Esophagus muscularis mucosa (tissue), 4 donors: ENCODE results near the gene AFTPH. TPM values are rescaled to one million over a fixed set of nuclear protein-coding genes. Genes with fewer than 3 reads are reported as not detected.
A peak's percentile ranks its signal among the peaks of the same experiment; 100 is the strongest.

ENCODE experiments used
- DNase-seq: peaks from one replicate; pipeline ENCODE4 v3.0.0-alpha.2; 2017; ENCODE audit errors: extremely low spot score
- H3K27ac ChIP-seq, 4 donors: fragments of 200-600 bp; sonication (generic); replicated peaks in 1 of 4; 1 replicate in 3 of 4; 2 replicates in 1 of 4; pipeline ENCODE4 v1.5.1; 2016 to 2019; ENCODE audit warnings: mild to moderate bottlenecking in 1 of 4
- H3K27me3 ChIP-seq, 4 donors: fragments of 200-600 bp; sonication (generic); one replicate each; pipeline versions ENCODE4 v1.5.1 to v1.6.0; 2016 to 2019
- H3K36me3 ChIP-seq, 4 donors: fragments of 200-600 bp; sonication (generic); one replicate each; pipeline ENCODE4 v1.5.1; 2016 to 2019
- H3K4me1 ChIP-seq, 4 donors: fragments of 200-600 bp; sonication (generic); one replicate each; pipeline ENCODE4 v1.5.1; 2016 to 2019
- H3K4me3 ChIP-seq, 4 donors: fragments of 200-600 bp; sonication (generic); 1 replicate in 2 of 4; 2 replicates in 2 of 4; pipeline ENCODE4 v1.5.1; 2016 to 2019; ENCODE audit warnings: mild to moderate bottlenecking in 4 of 4, moderate library complexity in 1 of 4
- H3K9me3 ChIP-seq, 4 donors: fragments of 200-600 bp; sonication (generic); 1 replicate in 3 of 4; 2 replicates in 1 of 4; pipeline ENCODE4 v1.5.1; 2016 to 2019
- EP300 ChIP-seq: sonication (generic); formaldehyde crosslinking; IDR thresholded peaks from one replicate; pipeline ENCODE4 v1.6.1; 2017; ENCODE audit warnings: antibody characterized with exemption
- POLR2A ChIP-seq: fragments of 450-650 bp; IDR thresholded peaks from one replicate; pipeline ENCODE4 v1.6.1; 2017; ENCODE audit warnings: antibody characterized with exemption, moderate library complexity, mild to moderate bottlenecking, low read depth
- POLR2AphosphoS5 ChIP-seq, 2 donors: sonication (generic); formaldehyde crosslinking; IDR thresholded peaks; one replicate each; pipeline ENCODE4 v1.6.1; 2017; ENCODE audit warnings: antibody characterized with exemption in 2 of 2
- WGBS: methylation state at CpG from one replicate; pipeline ENCODE4 v1.1.5; 2018; 5-methylcytosine and 5-hydroxymethylcytosine counted together
- intact Hi-C: fragments of 100-400 bp; cut with DNase I; formaldehyde crosslinking; loops from one replicate; pipeline ENCODE4 v1.15.1; 2023
- total RNA-seq, 4 donors: library from RNA; depleted of rRNA; stranded (reverse); fragments of >200 nt; gene quantifications; one replicate each; pipeline versions ENCODE4 v1.1.0 to v1.2.1, GENCODE V29; 2016
- TF ChIP-seq, protein P1 (sequence below), 3 experiments: fragments of 200-600 bp in 2 of 3; fragments of 450-650 bp in 1 of 3; sonication (generic) in 2 of 3; IDR thresholded peaks; one replicate each; pipeline ENCODE4 v1.5.1; 2017 to 2019; ENCODE audit warnings: antibody characterized with exemption in 3 of 3, mild to moderate bottlenecking in 2 of 3, moderate library complexity in 1 of 3

AFTPH gene, protein sequence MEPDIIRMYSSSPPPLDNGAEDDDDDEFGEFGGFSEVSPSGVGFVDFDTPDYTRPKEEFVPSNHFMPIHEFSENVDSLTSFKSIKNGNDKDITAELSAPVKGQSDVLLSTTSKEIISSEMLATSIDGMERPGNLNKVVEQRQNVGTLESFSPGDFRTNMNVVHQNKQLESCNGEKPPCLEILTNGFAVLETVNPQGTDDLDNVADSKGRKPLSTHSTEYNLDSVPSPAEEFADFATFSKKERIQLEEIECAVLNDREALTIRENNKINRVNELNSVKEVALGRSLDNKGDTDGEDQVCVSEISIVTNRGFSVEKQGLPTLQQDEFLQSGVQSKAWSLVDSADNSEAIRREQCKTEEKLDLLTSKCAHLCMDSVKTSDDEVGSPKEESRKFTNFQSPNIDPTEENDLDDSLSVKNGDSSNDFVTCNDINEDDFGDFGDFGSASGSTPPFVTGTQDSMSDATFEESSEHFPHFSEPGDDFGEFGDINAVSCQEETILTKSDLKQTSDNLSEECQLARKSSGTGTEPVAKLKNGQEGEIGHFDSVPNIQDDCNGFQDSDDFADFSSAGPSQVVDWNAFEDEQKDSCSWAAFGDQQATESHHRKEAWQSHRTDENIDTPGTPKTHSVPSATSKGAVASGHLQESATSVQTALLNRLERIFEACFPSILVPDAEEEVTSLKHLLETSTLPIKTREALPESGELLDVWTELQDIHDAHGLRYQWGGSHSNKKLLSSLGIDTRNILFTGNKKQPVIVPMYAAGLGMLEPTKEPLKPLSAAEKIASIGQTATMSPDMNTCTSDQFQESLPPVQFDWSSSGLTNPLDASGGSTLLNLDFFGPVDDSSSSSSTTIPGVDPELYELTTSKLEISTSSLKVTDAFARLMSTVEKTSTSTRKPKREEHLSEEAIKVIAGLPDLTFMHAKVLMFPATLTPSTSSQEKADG
- total RNA-seq: 10 to 100 TPM; 27.5 to 36.1 (median 35.7) TPM

DNA sequence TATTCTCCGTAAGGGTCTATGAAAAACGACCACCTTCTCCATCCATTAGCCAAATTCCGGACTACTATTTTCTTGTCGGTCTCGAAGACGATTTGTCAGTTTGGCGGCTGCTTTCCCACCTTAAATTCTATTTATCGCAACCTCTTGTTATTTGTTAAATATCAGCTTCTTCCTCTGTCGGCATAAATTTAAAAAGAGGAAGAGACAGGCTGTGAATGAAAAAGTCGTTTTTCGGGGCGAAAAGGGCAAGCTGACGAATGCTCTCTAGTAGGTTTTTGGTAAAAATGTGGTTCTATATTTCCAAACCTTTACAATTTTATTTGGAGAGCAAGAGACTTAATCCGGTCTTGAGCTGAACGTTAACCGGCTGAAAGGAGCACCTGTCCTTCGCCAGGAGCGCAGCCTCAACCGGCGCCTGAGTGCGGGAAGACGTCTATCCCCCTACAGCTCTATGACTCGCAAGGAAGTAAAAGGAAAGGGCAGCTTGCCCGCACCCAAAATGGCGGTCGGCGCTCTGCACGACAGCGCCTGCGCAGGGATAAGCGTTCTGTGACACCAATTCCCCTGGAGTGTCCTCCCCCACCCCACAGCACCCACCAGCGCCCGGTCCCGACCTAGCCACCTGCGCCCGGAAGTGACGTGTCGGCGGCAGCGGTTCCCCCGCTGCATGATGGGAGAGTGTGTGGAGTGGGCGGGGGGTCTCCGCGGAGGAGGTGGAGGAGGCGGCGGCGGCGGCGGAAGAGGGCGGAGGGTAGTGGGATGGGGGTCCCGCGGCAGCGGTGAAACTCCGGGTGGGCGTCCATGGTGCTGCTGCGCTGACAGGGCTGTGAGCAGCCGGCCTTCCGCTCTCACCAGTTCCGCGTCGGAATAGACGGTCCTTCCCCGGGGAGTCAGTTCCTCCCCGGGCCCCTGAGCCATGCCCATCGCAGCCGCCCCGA, at the start of gene AFTPH:
TSS of gene AFTPH (plus strand) at position 663 of the 938 bp plus-strand sequence. CDS start 27,147 bp downstream, outside the sequence.
- intact Hi-C loops: loop anchor here (2.0 to 10.0 kb wide), 3 partner anchors 38 to 341 kb away; no protein-coding TSS in a partner anchor
- peak; percentile 99 for DNase-seq
- H3K27ac ChIP-seq: peak within 1 kb of the TSS; percentile 96 to 97 (median 97)
- H3K9me3 ChIP-seq: no peaks in the 10 kb centered on the region
- TF ChIP-seq POLR2AphosphoS5 (IDR thresholded peaks at IDR 0.05): peak; percentile 96 to 97
- peak; percentile 87 for TF ChIP-seq POLR2A
- TF ChIP-seq, protein P1, sequence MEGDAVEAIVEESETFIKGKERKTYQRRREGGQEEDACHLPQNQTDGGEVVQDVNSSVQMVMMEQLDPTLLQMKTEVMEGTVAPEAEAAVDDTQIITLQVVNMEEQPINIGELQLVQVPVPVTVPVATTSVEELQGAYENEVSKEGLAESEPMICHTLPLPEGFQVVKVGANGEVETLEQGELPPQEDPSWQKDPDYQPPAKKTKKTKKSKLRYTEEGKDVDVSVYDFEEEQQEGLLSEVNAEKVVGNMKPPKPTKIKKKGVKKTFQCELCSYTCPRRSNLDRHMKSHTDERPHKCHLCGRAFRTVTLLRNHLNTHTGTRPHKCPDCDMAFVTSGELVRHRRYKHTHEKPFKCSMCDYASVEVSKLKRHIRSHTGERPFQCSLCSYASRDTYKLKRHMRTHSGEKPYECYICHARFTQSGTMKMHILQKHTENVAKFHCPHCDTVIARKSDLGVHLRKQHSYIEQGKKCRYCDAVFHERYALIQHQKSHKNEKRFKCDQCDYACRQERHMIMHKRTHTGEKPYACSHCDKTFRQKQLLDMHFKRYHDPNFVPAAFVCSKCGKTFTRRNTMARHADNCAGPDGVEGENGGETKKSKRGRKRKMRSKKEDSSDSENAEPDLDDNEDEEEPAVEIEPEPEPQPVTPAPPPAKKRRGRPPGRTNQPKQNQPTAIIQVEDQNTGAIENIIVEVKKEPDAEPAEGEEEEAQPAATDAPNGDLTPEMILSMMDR (IDR thresholded peaks at IDR 0.05): peak in 2 of 3 experiments; percentile 4 to 30
- no peak for TF ChIP-seq EP300
- peaks cover 22 to 45% (median 41%) of the 10 kb centered on the region in 4 donors for H3K4me1 ChIP-seq
- peak within 1 kb of the TSS; percentile 82 to 96 (median 94) for H3K4me3 ChIP-seq
- H3K36me3 ChIP-seq: no peaks in the 10 kb centered on the region
- under 1% methylated on average over 28 of the region's 67 CpGs for WGBS
- no peaks in the 10 kb centered on the region for H3K27me3 ChIP-seq

DNA sequence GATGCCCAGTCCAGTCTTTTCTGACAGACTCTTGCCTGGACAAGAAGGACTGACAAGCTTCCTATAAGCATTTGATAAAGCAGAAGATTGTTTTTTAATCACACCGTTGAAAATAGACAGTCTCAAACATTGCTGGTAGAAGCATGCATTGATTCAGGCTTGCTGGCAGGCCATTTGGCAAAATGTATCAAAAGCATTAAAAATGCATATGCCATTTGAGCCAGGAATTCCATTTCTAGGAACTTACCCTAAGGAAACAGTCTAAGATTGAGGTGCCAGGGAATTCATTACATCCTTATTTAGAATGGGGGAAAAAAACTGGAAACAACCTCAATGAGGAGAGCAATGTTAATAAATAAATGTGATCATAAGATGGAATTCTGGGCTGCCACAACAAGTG, 49.5 kb upstream of the AFTPH start:
- H3K36me3 ChIP-seq: no peaks in the 10 kb centered on the region
- DNase-seq: no peak
- intact Hi-C loops: no loop called here
- no peaks in the 10 kb centered on the region for H3K27me3 ChIP-seq
- WGBS: 57% methylated on average over 1 of the region's 1 CpG
- no peak overlapping the region for H3K4me3 ChIP-seq
- H3K27ac ChIP-seq: no peak overlapping the region
- H3K4me1 ChIP-seq: no peaks in the 10 kb centered on the region
- H3K9me3 ChIP-seq: no peaks in the 10 kb centered on the region
- TF ChIP-seq, protein P1 (IDR thresholded peaks at IDR 0.05): no peak
- TF ChIP-seq POLR2A: no peak

DNA sequence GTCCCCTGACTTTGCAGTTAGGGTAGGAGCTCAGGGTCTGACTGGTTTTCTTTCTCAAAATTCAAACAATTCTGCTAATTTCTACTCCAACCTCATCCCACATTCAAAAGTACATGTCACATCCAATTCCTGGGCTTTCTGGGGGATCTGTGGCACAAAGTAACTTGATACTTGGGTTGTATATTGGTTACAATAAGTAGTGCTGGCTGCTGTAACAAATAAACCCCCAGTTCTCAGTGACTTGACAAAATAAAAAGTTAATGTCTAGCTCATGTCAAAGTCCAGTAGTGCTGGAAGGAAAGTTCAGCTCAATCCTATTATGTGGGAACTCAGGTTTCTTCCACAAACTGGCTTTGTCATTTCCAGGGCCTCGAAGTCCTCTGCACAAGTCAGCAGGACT, 47.1 kb upstream of the AFTPH start:
- Histone ChIP-seq H3K4me3 (no peak overlapping the region), H3K9me3 (no peaks in the 10 kb centered on the region), H3K4me1 (no peaks in the 10 kb centered on the region), H3K27me3 (no peaks in the 10 kb centered on the region), H3K36me3 (no peaks in the 10 kb centered on the region), H3K27ac (no peak overlapping the region)
- WGBS: 88% methylated on average over 1 of the region's 1 CpG
- intact Hi-C loops: no loop called here
- TF ChIP-seq EP300 (no peak), POLR2A (no peak), POLR2AphosphoS5 (IDR thresholded peaks at IDR 0.05) (no peak)
- TF ChIP-seq, protein P1 (IDR thresholded peaks at IDR 0.05): no peak
- no peak for DNase-seq

DNA sequence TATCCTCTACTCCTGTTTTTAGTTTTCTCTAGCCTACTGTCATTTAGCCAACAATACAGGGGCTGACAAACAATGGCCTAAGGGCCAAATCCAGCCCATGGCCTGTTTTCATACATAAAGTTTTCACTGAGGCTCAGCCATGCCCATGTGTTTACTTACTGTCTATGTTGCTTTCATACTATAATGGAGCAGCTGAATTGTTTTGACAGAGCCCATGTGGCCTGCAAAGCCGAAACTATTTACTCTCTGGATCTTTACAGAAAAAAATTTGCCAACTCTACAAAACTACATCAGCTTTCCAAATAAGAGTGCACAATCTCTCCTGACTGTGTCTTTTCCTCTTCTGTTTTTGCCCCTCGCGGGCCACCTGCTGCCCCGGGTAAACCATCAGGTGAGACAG, 46.1 kb upstream of the AFTPH start:
- intact Hi-C loops: no loop called here
- TF ChIP-seq POLR2AphosphoS5 (IDR thresholded peaks at IDR 0.05) (no peak), EP300 (no peak), POLR2A (no peak)
- TF ChIP-seq, protein P1 (IDR thresholded peaks at IDR 0.05): no peak
- DNase-seq: no peak
- Histone ChIP-seq H3K9me3 (no peaks in the 10 kb centered on the region), H3K4me1 (no peaks in the 10 kb centered on the region), H3K27me3 (no peaks in the 10 kb centered on the region), H3K36me3 (no peaks in the 10 kb centered on the region), H3K27ac (no peak overlapping the region), H3K4me3 (no peak overlapping the region)
- WGBS: 82% methylated on average over 4 of the region's 4 CpGs
